A549 (cell line): ENCODE data around the gene ANKRD33B. TPM values are rescaled to one million over a fixed set of nuclear protein-coding genes. Genes with fewer than 3 reads are reported as not detected.
"Not testable (repeated sequence)": the region's sequence is repeated elsewhere in the genome, so short reads cannot be mapped to it uniquely, and the experiment has no call there.

Source experiments
- ATAC-seq, 2 experiments: fragments of 200-7000 bp in 1 of 2; fragments of >200 bp in 1 of 2; cut with Nextera tagmentation in 1 of 2; cut with Tn5 transposase in 1 of 2; 3 replicates each; pipeline versions ENCODE4 v1.8.0 to v1.9.1; 2018 to 2020; ENCODE audit warnings: mild to moderate bottlenecking in 1 of 2, moderate library complexity in 1 of 2
- CTCF ChIA-PET: fragments of 300-600 bp; sonication (Branson Sonifier 250); formaldehyde crosslinking; extraction: SDS; loops from one replicate; lab custom pipeline; 2021; ENCODE audit warnings: antibody characterized with exemption, inconsistent platforms; lab: Yijun Ruan, JAX
- POLR2A ChIA-PET: fragments of 350-600 bp; formaldehyde crosslinking; extraction: SDS; loops from one replicate; lab custom pipeline; 2021; ENCODE audit warnings: antibody characterized with exemption, inconsistent platforms; lab: Yijun Ruan, JAX
- DNase-seq, 2 experiments: peaks; one replicate each; pipeline versions ENCODE4 v3.0.0 to v3.0.0-alpha.2; 2011 to 2016; ENCODE audit warnings: low read depth in 1 of 2, low spot score in 1 of 2
- FAIRE-seq: peaks from 2 replicates; lab custom pipeline; 2011; peaks lifted over from hg19 to GRCh38; lab: Jason Lieb, UNC
- H3K27ac ChIP-seq, 2 experiments: fragments of >200 bp; sonication (Bioruptor Twin); formaldehyde crosslinking; 3 replicates each; pipeline ENCODE4 v1.5.1; 2016 to 2017
- H3K4me1 ChIP-seq: fragments of >200 bp; sonication (Bioruptor Twin); formaldehyde crosslinking; 3 replicates; pipeline ENCODE4 v1.6.1; 2016
- H3K4me2 ChIP-seq: fragments of >200 bp; sonication (Bioruptor Twin); formaldehyde crosslinking; 3 replicates; pipeline ENCODE4 v1.6.1; 2016
- H3K4me3 ChIP-seq: fragments of >200 bp; sonication (Bioruptor Twin); formaldehyde crosslinking; 3 replicates; pipeline ENCODE4 v1.5.1; 2016
- H3K9me3 ChIP-seq: fragments of >200 bp; sonication (Bioruptor Twin); formaldehyde crosslinking; 3 replicates; pipeline ENCODE4 v1.6.1; 2016
- CEBPB ChIP-seq, 2 experiments: fragments of >200 bp in 1 of 2; sonication (Bioruptor Twin) in 1 of 2; formaldehyde crosslinking in 1 of 2; IDR thresholded peaks; 2 replicates each; pipeline ENCODE4 v1.6.1; 2012 to 2016
- EHF ChIP-seq: fragments of 250-450 bp; sonication (Bioruptor Pico); IDR thresholded peaks from 2 replicates; pipeline ENCODE4 v1.5.0; 2020; ENCODE audit warnings: mild to moderate bottlenecking
- EHMT2 ChIP-seq: fragments of 200-600 bp; sonication (generic); IDR thresholded peaks from 2 replicates; pipeline ENCODE4 v1.6.1; 2016; ENCODE audit warnings: antibody characterized with exemption, low read depth, mild to moderate bottlenecking, moderate library complexity
- FOSB ChIP-seq: fragments of 250-450 bp; sonication (Bioruptor Pico); IDR thresholded peaks from 2 replicates; pipeline ENCODE4 v1.5.0; 2020; ENCODE audit warnings: mild to moderate bottlenecking, moderate library complexity
- HEYL ChIP-seq: fragments of 250-450 bp; sonication (Bioruptor Pico); IDR thresholded peaks from 2 replicates; pipeline ENCODE4 v1.8.0; 2021; ENCODE audit warnings: mild to moderate bottlenecking, moderate library complexity
- HOXB13 ChIP-seq: fragments of 250-450 bp; sonication (Bioruptor Pico); IDR thresholded peaks from 2 replicates; pipeline ENCODE4 v1.5.0; 2020; ENCODE audit warnings: low read depth, mild to moderate bottlenecking, moderate library complexity
- MAFK ChIP-seq: fragments of 450-650 bp; IDR thresholded peaks from 2 replicates; pipeline ENCODE4 v1.6.1; 2014; ENCODE audit not compliant: partially characterized antibody
- NFE2L2 ChIP-seq: fragments of 150-350 bp; conservative IDR thresholded peaks from 2 replicates; pipeline ENCODE4 v1.6.1; 2014; ENCODE audit warnings: low read length
- NPAS2 ChIP-seq: fragments of 250-450 bp; sonication (Bioruptor Pico); IDR thresholded peaks from 2 replicates; pipeline ENCODE4 v1.8.0; 2022; ENCODE audit warnings: mild to moderate bottlenecking, moderate library complexity, borderline replicate concordance
- POLR2A ChIP-seq: IDR thresholded peaks from 2 replicates; pipeline ENCODE4 v1.6.1; 2012; ENCODE audit warnings: mild to moderate bottlenecking, low read length
- RAD21 ChIP-seq, 2 experiments: fragments of >200 bp in 1 of 2; sonication (Bioruptor Twin) in 1 of 2; formaldehyde crosslinking in 1 of 2; IDR thresholded peaks in 1 of 2; conservative IDR thresholded peaks in 1 of 2; 2 replicates in 1 of 2; 3 replicates in 1 of 2; pipeline ENCODE4 v1.6.1; 2012 to 2018; ENCODE audit warnings: inconsistent platforms in 1 of 2
- RARB ChIP-seq: fragments of 250-450 bp; sonication (Bioruptor Pico); IDR thresholded peaks from 2 replicates; pipeline ENCODE4 v1.8.0; 2021; ENCODE audit warnings: mild to moderate bottlenecking, moderate library complexity
- RFX5 ChIP-seq: fragments of 450-650 bp; IDR thresholded peaks from 2 replicates; pipeline ENCODE4 v1.7.1; 2014; ENCODE audit warnings: antibody characterized with exemption, mild to moderate bottlenecking, moderate library complexity
- SREBF2 ChIP-seq: fragments of 450-650 bp; IDR thresholded peaks from 2 replicates; pipeline ENCODE4 v1.6.1; 2014; ENCODE audit warnings: mild to moderate bottlenecking, moderate library complexity
- TP53 ChIP-seq: fragments of 250-450 bp; sonication (Bioruptor Pico); IDR thresholded peaks from 2 replicates; pipeline ENCODE4 v1.5.0; 2021; ENCODE audit warnings: mild to moderate bottlenecking, moderate library complexity
- ZNF302 ChIP-seq: fragments of 250-450 bp; sonication (Bioruptor Pico); IDR thresholded peaks from 2 replicates; pipeline ENCODE4 v1.9.0; 2021; ENCODE audit warnings: inconsistent platforms, mild to moderate bottlenecking, moderate library complexity
- WGBS: methylation state at CpG from one replicate; pipeline ENCODE4 v1.1.6; 2017; ENCODE audit errors: missing lambda C conversion rate; 5-methylcytosine and 5-hydroxymethylcytosine counted together
- polyA plus RNA-seq, 4 experiments: library from polyadenylated mRNA; depleted of rRNA in 3 of 4; stranded (reverse); fragments of >200 nt; fragmentation: RNase III in 1 of 4; extraction: RNeasy Plus Mini Kit Qiagen cat#74134 plus additional on column Dnase treatment in 1 of 4; gene quantifications; 2 replicates in 3 of 4; 3 replicates in 1 of 4; pipeline ENCODE4 v1.2.3, GENCODE V29; 2011 to 2017
- TF ChIP-seq, protein P1 (sequence below): IDR thresholded peaks from 2 replicates; pipeline ENCODE4 v1.6.1; 2012
- TF ChIP-seq, protein P2 (sequence below): fragments of 150-350 bp; IDR thresholded peaks from 2 replicates; pipeline ENCODE4 v1.6.1; 2014; ENCODE audit warnings: low read depth, mild to moderate bottlenecking, low read length
- TF ChIP-seq, protein P3 (sequence below): IDR thresholded peaks from 2 replicates; pipeline ENCODE4 v1.6.1; 2012; ENCODE audit warnings: low read depth, borderline replicate concordance
- TF ChIP-seq, protein P4 (sequence below): fragments of 250-450 bp; sonication (Bioruptor Pico); IDR thresholded peaks from 2 replicates; pipeline ENCODE4 v1.5.0; 2021; ENCODE audit warnings: mild to moderate bottlenecking, moderate library complexity, borderline replicate concordance

The ANKRD33B gene
- polyA plus RNA-seq, 2 of the 4 experiments (the other 2 are of a cell fraction): 4.0 to 6.9 TPM

DNA sequence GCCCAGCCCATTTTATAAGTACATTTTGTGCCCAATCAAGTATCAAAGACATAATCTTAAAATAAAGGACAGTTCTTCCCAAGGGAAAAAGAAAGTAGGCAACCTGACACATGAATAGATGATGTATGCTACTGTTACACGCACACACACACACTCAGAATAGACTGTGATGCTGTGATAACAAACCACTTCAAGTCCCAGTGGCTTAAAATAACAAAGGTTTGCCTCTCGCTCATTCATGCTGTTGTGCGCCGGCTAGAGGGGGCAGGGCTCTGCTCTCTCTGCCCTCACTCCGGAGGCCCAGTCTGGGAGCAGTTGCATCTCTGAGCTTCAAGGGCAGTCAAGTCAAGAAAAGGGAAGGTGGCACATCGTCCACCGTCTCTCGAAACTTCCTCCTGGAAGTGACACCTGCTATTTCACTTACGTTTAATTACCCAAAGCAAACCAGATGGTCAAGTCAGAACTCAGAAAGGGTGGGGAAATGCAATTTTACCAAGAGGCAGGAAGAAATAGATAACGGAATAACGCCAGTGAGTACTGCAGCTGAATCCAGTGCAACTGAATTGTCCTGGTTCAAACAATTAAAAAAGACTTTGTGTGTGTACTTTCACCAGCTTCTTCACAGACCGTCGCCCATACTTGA, 43.3 kb downstream of the ANKRD33B start:
- WGBS: 86% methylated on average over 13 of the region's 13 CpGs
- no peak overlapping the region for H3K4me3 ChIP-seq
- no peaks in the 10 kb centered on the region for H3K9me3 ChIP-seq
- no peak for DNase-seq
- H3K4me2 ChIP-seq: peak overlapping the region; percentile 19; the same call in 1 of the 3 replicates
- no peak overlapping the region for H3K27ac ChIP-seq
- TF ChIP-seq RFX5 (no peak), NPAS2 (CRISPR knock-in tag) (no peak), FOSB (no peak), SREBF2 (no peak), MAFK (no peak), RARB (CRISPR knock-in tag) (no peak), TP53 (CRISPR knock-in tag) (no peak), RAD21 (conservative IDR thresholded peaks at IDR 0.05 in 1 of 2, IDR thresholded peaks at IDR 0.05 in 1 of 2) (no peak), HEYL (CRISPR knock-in tag) (no peak), NFE2L2 (no peak), POLR2A (no peak), EHF (CRISPR knock-in tag) (no peak), CEBPB (IDR thresholded peaks at IDR 0.05) (no peak), EHMT2 (no peak)
- TF ChIP-seq, protein P1, sequence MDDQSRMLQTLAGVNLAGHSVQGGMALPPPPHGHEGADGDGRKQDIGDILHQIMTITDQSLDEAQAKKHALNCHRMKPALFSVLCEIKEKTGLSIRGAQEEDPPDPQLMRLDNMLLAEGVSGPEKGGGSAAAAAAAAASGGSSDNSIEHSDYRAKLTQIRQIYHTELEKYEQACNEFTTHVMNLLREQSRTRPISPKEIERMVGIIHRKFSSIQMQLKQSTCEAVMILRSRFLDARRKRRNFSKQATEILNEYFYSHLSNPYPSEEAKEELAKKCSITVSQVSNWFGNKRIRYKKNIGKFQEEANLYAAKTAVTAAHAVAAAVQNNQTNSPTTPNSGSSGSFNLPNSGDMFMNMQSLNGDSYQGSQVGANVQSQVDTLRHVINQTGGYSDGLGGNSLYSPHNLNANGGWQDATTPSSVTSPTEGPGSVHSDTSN: no peak
- no peak for ATAC-seq
- peaks cover 24% of the 10 kb centered on the region for H3K4me1 ChIP-seq
- no peak for FAIRE-seq
- ChIA-PET POLR2A (no interaction called here), CTCF (interaction anchor here (0.6 to 23.2 kb wide), 3 partner anchors 21 to 1326 kb away, joined by 3 to 479 read pairs (median 55); no protein-coding TSS in a partner anchor)

DNA sequence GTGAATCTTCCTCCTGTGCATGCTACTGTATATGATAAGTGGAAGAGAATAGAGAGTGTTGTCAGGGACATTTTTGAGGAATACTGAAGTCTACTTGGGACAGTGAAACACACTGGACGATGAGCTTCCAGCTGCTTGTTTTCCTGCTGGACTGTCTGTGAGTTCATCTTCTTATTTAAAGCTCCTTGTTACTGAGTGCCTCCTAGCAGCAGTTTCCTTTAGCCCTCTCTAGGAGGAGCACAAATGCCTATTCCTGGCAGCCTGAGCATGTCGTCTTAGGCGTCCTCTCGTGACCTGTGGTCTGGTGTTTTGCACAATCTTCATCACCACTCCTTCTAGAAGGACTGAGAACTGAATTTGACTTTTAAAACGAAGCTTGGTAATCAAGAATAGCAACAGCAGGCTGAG, 43.8 kb downstream of the ANKRD33B start:
- FAIRE-seq (no peak), ATAC-seq (peak; percentile 71 to 75; a peak in 4 of 6 replicates), DNase-seq (peak in 1 of 2 experiments; percentile 63)
- H3K9me3 ChIP-seq: no peaks in the 10 kb centered on the region
- 0 out of 6 replicates have a peak overlapping the region, but pooled peaks of 1 of the 2 experiments have one; percentile 27 for H3K27ac ChIP-seq
- ChIA-PET CTCF (interaction anchor here (0.6 to 23.2 kb wide), 5 partner anchors 10 to 1325 kb away, joined by 3 to 479 read pairs (median 5); no protein-coding TSS in a partner anchor), POLR2A (no interaction called here)
- TF ChIP-seq, protein P2, sequence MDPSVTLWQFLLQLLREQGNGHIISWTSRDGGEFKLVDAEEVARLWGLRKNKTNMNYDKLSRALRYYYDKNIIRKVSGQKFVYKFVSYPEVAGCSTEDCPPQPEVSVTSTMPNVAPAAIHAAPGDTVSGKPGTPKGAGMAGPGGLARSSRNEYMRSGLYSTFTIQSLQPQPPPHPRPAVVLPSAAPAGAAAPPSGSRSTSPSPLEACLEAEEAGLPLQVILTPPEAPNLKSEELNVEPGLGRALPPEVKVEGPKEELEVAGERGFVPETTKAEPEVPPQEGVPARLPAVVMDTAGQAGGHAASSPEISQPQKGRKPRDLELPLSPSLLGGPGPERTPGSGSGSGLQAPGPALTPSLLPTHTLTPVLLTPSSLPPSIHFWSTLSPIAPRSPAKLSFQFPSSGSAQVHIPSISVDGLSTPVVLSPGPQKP: no peak
- TF ChIP-seq HOXB13 (CRISPR knock-in tag): no peak
- TF ChIP-seq, protein P3, sequence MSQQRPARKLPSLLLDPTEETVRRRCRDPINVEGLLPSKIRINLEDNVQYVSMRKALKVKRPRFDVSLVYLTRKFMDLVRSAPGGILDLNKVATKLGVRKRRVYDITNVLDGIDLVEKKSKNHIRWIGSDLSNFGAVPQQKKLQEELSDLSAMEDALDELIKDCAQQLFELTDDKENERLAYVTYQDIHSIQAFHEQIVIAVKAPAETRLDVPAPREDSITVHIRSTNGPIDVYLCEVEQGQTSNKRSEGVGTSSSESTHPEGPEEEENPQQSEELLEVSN: no peak
- no peak for TF ChIP-seq POLR2A
- TF ChIP-seq, protein P4, sequence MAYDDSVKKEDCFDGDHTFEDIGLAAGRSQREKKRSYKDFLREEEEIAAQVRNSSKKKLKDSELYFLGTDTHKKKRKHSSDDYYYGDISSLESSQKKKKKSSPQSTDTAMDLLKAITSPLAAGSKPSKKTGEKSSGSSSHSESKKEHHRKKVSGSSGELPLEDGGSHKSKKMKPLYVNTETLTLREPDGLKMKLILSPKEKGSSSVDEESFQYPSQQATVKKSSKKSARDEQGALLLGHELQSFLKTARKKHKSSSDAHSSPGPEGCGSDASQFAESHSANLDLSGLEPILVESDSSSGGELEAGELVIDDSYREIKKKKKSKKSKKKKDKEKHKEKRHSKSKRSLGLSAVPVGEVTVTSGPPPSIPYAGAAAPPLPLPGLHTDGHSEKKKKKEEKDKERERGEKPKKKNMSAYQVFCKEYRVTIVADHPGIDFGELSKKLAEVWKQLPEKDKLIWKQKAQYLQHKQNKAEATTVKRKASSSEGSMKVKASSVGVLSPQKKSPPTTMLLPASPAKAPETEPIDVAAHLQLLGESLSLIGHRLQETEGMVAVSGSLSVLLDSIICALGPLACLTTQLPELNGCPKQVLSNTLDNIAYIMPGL (CRISPR knock-in tag): no peak
- no peak for TF ChIP-seq ZNF302 (CRISPR knock-in tag)
- TF ChIP-seq RARB (CRISPR knock-in tag): no peak
- TF ChIP-seq, protein P1: no peak
- no peak overlapping the region for H3K4me3 ChIP-seq
- WGBS: 57% methylated on average over 5 of the region's 5 CpGs
- peak overlapping the region; percentile 19; the same call in 1 of the 3 replicates for H3K4me2 ChIP-seq
- peaks cover 18% of the 10 kb centered on the region for H3K4me1 ChIP-seq

DNA sequence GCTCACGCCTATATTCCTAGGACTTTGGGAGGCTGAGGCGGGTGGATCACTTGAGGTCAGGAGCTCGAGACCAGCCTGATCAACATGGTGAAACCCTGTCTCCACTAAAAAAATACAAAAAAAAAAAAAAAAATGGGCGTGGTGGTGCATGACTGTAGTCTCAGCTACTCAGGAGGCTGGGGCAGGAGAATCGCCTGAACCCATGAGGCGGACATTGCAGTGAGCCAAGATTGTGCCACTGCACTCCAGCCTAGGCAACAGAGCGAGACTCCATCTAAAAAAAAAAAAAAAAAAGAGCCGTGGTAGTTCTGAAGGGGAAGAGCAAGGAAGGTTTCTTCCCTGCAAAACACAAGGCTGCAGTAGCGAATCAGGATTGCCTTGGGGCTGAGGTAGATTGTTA, 44.2 kb downstream of the ANKRD33B start:
- DNase-seq, H3K9me3 ChIP-seq, POLR2A ChIA-PET, FAIRE-seq, H3K4me3 ChIP-seq: not testable (repeated sequence)
- WGBS: 85% methylated on average over 9 of the region's 9 CpGs
- 0 out of 6 replicates have a peak overlapping the region, but pooled peaks of 1 of the 2 experiments have one; percentile 27 for H3K27ac ChIP-seq
- peak in 1 of 2 experiments; percentile 27; a peak in 3 of 6 replicates for ATAC-seq
- H3K4me1 ChIP-seq: peaks cover 17% of the 10 kb centered on the region
- CTCF ChIA-PET: interaction anchor here (0.6 to 23.2 kb wide), 4 partner anchors 10 to 189 kb away, joined by 3 to 479 read pairs (median 30); no protein-coding TSS in a partner anchor
- 0 out of 3 replicates have a peak overlapping the region, but pooled peaks have one; percentile 19 for H3K4me2 ChIP-seq
